GM20000 (cell line): ENCODE results near the gene HSPG2.

Experiments
- DNase-seq: peaks from one replicate; pipeline ENCODE4 v3.0.0; 2012; ENCODE audit warnings: low spot score
- TF ChIP-seq, protein P1 (sequence below): IDR thresholded peaks from 2 replicates; pipeline ENCODE4 v1.5.1; 2012; ENCODE audit warnings: mild to moderate bottlenecking, control low read depth; ENCODE audit errors: extremely low read depth, missing control alignments

HSPG2 gene

GRCh38 chr1:21878009-21878773 is 58.9 kb downstream of the HSPG2 start:
- no peak for DNase-seq
- TF ChIP-seq, protein P1, sequence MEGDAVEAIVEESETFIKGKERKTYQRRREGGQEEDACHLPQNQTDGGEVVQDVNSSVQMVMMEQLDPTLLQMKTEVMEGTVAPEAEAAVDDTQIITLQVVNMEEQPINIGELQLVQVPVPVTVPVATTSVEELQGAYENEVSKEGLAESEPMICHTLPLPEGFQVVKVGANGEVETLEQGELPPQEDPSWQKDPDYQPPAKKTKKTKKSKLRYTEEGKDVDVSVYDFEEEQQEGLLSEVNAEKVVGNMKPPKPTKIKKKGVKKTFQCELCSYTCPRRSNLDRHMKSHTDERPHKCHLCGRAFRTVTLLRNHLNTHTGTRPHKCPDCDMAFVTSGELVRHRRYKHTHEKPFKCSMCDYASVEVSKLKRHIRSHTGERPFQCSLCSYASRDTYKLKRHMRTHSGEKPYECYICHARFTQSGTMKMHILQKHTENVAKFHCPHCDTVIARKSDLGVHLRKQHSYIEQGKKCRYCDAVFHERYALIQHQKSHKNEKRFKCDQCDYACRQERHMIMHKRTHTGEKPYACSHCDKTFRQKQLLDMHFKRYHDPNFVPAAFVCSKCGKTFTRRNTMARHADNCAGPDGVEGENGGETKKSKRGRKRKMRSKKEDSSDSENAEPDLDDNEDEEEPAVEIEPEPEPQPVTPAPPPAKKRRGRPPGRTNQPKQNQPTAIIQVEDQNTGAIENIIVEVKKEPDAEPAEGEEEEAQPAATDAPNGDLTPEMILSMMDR = no peak

DNA sequence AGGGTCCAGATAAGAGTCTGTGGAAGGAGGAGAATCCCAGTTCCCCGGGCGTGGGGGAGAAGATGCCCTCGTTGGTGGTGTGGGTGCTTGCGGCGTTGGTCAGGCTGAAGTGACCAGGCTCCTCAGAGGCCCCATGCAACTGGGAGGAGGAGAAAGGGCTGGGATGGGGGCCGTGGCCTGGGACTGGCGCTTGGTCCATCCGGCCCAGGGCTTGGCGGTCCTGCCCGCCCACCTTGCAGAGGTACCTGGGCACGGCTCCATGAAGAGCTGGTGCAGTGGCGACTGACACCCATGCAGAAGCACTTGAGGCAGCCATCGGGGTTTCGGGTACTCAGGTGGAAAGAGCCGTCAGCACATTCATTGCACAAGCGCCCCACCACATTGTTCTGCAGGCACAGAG is 60.8 kb downstream of the HSPG2 start:
- no peak for DNase-seq
- TF ChIP-seq, protein P1 = no peak

GRCh38 chr1:21875621-21876063 is 61.5 kb downstream of the HSPG2 start:
- no peak for DNase-seq
- TF ChIP-seq, protein P1 = no peak

- no peak for DNase-seq
- TF ChIP-seq, protein P1 = no peak
These were observed 62.1 kb downstream of the HSPG2 start for GRCh38 chr1:21874778-21875547.

DNA sequence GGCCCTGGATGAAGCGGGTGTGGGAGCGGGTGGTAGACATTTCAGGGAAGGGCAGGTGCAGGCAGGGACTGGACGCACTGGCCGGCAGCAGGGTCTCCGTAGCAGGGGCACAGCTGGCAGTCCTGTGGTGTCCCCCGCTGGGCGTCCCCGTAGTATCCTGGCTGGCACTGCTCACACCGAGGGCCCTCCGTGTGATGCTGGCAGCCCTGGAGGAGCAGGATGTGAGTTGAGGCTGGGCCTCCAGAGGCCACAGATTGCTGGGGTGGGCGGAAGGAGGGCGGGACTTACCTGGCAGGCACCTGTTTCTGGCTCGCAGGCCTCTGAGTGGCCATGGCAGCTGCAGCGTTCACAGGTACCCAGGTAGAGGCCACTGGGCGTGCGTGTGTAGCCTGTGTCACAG is 62.8 kb downstream of the HSPG2 start:
- no peak for DNase-seq
- TF ChIP-seq, protein P1 = no peak

DNA sequence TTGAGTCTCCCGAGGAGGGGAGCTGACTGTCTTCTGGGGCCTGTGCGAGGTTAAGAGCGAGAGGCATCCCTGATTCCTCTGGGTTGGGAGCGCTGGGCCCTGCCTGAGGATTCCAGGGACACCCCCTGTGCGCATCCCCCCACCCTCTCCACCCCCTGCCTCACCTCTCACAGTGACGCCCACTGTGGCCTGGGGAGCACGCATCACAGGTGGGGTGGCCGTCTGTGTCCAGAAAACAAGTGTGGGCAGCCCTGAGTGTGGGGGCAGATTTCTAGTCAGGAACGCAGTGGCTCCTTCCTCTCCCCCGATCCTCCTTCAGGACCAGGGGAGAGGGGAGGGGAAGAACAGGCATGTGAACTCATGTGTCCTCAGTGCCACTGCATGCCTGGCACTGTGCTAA is 63.3 kb downstream of the HSPG2 start:
- DNase-seq = no peak
- TF ChIP-seq, protein P1 = no peak

GRCh38 chr1:21873174-21873573 is 63.9 kb downstream of the HSPG2 start:
- no peak for DNase-seq
- TF ChIP-seq, protein P1 = no peak
